Measurements from ENCODE around the gene KRT80.

GRCh38 chr12:52149651-52150241 is 42.1 kb downstream of the KRT80 start:
- no peak for TF ChIP-seq FOS (IDR thresholded peaks at IDR 0.05; ENCODE audit: borderline replicate concordance, insufficient read depth, low read length)
- no peak for TF ChIP-seq POLR2AphosphoS5 (IDR thresholded peaks at IDR 0.05; ENCODE audit: insufficient read depth, low read depth, low read length)

Data from endothelial cell of umbilical vein (primary cell).